ENCODE results near the gene CNIH1.

DNA sequence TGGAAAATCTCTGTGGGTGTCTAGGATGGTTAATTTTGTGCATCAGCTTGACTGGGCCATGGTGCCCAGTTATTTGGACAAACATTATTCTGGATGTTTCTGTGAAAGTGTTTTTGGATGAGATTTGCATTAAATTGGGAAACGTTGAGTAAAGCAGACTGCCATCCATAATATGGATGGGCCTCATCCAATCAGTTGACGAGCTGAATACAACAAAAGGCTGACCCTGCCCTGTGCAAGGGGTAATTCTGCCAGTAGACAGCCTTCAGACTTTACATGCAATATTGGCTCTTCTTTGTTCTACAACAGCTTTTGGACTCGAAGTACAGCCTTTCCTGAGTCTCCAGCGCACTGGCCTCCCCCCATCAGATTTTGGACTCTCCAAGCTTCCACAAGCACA lies 45.9 kb downstream of the CNIH1 start:
- TF ChIP-seq, protein P1, sequence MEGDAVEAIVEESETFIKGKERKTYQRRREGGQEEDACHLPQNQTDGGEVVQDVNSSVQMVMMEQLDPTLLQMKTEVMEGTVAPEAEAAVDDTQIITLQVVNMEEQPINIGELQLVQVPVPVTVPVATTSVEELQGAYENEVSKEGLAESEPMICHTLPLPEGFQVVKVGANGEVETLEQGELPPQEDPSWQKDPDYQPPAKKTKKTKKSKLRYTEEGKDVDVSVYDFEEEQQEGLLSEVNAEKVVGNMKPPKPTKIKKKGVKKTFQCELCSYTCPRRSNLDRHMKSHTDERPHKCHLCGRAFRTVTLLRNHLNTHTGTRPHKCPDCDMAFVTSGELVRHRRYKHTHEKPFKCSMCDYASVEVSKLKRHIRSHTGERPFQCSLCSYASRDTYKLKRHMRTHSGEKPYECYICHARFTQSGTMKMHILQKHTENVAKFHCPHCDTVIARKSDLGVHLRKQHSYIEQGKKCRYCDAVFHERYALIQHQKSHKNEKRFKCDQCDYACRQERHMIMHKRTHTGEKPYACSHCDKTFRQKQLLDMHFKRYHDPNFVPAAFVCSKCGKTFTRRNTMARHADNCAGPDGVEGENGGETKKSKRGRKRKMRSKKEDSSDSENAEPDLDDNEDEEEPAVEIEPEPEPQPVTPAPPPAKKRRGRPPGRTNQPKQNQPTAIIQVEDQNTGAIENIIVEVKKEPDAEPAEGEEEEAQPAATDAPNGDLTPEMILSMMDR (conservative IDR thresholded peaks at IDR 0.05 in 1 of 2, IDR thresholded peaks at IDR 0.05 in 1 of 2; ENCODE audit: extremely low read depth in 1 of 2, insufficient read depth in 1 of 2, low read depth in 1 of 2, low read length in 2 of 2), result no peak
- TF ChIP-seq EZH2 (IDR thresholded peaks at IDR 0.05; ENCODE audit: borderline replicate concordance, low read length), result no peak
